Measurements from ENCODE around the gene ENOX1.

The ENOX1 gene

DNA sequence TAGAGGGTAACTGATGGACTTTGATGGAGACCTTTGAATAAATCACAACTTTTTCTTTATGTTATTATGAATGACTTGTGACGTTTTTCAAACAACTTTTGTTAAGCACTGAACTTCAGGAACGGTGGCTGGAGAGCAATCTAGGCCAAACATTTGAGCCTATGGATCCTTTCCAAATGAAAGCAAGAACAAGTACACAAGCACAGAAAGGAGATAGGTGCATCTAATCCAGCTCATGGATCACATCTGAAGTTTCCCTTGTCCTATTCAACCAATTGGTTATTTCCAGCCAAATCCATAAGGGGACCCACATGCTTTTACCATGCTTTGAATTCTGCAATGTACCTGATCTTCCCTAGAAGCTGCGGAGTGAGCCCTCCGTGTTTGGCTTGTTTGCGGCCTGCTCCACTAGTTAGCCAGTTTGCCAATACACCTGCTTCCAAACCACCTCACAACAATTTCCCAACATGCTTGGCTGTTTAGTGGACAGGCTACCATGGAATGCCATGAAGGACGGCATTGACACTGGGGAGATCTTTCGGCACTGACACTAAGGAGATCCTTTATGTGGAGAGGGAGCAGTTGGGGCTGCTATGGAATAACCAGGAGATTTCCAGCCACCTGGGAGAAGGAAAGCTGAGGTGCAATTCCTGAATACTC, 447.5 kb downstream of the ENOX1 start:
- DNase-seq: no peak

DNA sequence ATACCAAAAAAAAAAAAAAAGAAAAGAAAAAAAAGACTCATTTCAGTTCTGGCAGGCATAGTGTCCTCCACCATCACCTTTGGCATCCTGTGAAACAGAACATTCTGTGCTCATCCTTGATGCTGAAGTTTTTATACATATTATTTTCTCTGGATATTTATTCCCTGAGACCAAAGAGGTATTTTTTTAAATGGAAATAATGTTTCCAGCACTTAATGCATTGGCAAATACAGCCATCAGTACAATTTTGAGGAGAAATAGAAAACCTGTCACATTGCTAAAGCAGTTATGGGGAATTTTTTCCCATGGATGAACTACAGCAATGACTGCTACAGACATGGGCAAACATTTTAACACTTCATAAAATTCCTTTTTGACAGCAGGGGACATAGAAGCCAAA, 451.0 kb downstream of the ENOX1 start:
- no peak for DNase-seq

DNA sequence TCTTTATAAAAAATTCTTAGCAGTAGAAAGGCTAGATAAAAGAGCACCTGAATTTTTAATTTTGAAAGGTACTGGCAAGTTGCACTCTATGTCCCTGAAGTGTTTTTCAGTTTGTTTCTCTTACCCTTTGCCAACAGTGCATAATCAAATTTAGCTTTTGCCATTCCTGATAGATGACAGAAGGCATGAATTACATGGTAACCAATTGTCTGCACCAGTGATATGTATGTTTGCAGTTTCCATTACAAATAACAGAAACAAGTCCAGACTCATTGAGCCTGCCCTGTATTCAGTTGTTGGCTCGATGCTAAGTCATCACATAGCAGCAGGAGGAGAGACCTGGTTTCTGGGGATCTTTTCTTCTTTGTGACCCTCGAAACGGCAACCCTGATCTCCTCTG, 453.6 kb downstream of the ENOX1 start:
- DNase-seq: no peak

DNA sequence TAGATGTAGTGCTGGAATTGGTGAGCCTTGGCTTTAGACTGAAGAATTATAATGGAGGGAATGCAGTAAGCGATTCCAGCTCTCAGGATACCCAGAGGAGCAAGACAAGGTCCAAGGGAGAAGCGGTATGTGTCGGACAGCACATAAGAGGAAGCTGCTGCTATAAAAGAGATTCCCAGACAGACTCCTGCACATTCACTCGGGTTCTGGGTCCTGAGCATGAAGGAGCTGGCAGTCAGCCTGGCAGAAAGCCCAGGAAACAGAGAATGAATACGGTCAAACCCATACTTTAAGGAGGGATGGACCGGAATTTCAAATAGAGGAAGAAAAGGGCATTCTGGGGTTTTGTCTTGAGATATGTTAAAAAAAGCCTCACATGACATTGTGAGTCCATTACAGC, 455.1 kb downstream of the ENOX1 start:
- no peak for DNase-seq

DNA sequence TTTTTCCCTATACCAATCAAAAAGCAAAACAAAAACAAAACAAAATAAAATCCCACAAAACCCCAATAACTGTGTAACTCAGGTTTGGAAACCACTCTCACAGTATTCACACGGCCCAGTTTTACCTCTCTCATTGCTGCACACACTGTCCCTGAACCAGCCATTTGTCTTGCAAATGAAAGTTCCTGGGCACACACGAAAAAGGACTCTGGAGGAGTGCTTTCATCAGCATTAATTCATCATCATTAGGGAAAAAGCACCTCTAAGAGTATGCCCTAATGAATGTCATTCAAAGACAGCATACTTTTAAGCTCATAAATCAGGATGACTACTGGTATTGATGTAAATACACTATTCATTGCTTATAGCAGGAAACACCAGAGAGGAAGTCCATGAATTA, 457.1 kb downstream of the ENOX1 start:
- no peak for DNase-seq

DNA sequence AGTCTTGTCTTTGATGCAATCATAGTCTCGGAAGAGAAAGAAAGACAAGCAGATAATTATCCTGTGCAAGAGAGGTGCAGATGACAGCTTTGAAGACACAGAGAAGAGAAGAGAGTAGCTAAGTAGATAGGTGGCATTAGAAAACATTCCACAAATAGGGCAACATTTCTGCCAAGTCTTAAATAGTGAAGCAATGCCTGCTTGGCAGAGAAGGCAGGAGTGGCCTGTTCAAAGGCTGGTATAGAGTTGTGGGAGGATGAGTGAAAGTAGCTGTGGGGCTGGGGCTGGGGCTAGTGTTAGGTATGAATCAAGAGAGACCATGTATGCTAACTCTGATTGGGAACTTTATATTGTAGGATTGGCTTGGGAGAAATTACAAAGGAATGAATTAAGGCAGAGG, 457.9 kb downstream of the ENOX1 start:
- no peak for DNase-seq

DNA sequence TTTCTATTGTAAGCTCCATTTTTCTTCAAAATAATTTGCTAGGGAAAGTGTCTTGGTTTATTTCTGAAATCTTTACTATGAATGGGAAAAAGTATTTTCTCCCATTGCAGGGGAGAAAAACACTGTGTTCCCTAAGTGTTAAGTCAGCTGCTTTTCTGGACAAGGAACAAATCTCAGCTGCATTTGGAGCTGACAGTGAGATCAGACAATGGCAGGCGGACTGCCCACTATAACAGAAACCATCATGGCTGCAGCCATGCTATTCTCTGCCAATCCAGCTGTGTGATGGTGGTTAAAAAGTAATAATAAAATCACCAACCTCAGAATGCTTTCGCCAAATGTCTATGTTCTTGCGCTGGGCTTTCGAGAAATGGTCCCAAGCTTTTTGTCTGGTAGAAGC, 460.7 kb downstream of the ENOX1 start:
- DNase-seq: no peak

DNA sequence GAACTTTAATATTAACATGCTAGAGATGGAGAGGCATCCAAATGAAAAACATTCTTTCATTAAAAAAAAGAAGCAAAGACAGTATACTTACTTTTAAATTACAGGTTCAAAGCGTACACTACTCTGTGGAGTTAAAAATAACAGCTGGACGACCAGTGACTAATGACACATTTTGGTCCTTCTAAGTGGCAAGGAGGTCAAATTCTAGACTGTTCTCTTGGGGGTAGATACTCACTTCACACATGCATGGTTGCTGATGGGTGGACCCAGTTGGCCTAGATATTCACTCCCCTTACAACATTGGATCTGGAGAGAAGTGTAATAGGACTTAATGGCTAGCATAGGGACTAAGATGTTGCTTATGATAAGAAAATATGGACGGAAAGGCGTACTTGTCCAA, 461.1 kb downstream of the ENOX1 start:
- no peak for DNase-seq

DNA sequence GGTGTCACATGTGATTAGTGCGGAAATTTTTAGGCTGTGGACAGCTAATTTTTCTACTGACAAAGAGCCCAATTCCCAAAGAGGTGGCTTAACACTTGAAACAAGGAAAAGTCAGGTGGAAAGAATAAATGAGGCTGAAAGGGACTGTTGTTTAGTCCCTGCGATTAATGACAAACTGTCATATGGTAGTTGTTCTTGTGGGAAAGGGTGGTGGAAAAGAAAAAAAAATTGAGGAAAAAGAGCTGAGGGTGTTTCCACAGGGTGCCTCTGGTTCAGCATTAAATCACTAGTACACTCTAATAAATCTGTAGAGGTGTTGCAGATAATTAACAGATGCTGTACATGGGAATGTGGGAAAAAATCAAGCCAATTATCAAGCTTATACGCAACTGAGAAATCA, 462.6 kb downstream of the ENOX1 start:
- no peak for DNase-seq

DNA sequence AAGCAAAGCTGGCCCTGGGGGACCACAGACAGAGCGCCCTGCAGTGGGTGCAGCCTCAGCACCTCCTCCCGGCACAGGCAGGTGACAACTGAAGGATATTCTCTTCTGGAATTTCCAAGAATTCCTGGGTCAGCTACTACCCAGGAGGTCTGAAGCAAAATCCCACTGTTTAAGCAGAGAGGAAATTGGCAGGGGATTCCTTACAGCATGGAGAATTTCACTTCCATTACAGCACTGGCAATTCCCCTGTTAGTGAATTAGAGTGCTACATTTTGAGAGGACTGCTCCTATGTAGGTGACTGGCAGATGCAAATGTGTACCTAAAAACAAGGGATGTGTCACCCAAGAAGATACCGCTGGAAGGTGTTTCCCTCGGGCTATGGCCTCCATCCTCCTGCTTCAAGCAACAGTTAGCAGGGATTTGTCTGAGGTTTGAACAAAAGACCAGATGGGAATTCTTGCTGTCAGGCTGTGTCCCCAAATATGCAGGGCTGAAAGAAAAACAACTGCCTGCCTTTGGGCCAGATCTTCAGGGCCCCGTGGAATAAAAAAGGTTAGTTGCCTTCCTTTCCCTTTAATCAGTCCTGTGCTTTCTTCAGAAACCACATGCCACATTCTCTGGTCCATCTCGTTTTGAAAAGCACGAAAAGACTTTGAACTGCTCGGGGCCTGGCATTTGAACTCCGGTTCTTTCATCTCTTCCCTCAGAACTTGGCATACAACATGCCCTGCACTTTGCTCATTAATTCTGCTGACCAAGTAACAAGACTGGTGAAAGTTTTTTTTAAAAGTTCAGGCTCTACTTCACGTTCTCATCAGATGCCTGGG, 466.9 kb downstream of the ENOX1 start:
- DNase-seq: no peak

DNA sequence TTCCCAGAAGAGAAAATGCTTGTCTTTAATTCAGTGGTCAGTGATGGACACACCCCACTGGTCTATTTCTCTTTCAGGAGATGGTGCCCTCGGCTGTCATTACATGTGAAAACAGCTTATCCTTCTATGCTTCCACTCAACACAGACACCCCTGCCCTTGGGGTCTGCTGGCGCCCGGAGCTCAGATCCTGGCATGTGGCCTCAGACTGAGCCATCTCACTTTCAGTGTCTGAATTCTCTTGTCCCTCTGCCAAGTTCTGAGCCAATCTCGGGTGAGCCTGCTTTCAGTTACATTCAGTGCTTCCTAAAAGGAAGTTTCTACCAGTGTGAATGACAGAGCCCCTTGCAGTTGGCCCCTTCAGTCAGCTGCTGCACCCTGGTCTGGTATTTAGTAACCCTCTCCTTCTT, 469.8 kb downstream of the ENOX1 start:
- DNase-seq: no peak

DNA sequence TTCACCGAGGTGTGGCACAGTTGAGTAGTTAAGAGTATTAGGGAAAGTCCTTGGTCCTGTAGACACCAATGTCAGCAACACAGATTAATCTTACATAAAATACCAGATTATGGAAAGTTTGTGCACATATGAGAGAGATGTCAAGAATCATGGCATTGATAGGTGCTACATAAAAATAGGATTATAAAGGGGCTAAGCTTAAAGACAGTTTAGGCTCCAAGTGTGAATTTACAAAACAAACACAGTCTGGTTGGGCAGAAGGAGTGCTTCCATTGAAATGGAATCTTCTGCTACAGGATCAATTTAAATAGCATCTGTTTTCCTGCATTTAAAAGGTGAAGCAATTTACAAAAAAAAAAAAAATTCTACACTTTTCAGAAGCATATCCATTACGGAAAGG, 470.5 kb downstream of the ENOX1 start:
- DNase-seq: no peak

DNA sequence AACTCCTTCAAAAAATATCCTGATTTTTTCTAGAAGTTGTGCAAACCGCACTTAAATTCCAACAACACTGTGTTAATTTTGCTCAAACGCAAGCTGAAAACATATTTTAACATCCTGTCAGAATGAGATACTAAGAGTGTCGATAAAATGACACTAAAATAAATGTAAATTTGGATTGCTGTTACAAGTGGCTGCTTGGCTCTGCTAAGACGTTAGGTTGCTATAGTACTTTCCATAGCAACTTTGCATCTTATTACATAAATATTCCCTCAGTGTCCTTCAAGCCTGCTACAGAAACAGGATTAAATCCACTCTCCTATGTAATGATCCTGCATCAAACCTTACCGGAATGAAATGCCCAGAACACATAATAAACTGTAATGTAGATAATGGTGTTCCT, 471.2 kb downstream of the ENOX1 start:
- no peak for DNase-seq

DNA sequence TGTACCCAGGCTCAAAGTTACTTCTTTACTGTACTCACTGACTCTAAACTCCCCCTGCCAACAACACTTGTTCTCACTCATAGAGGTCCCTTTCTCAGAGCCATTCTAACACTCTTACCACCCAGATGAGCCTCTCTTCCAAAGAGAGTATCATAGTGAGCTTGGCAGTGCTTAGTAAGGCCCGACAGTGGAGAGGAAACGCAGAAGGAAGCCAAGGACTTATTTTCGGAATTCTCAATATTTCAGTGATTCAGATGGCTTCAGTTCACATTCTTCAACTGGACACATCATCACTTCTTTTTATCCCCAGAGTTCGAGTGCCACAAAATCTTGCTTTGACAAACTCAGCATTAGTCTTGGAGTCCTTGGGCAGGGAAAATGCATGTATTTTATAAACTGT, 477.5 kb downstream of the ENOX1 start:
- DNase-seq: no peak

DNA sequence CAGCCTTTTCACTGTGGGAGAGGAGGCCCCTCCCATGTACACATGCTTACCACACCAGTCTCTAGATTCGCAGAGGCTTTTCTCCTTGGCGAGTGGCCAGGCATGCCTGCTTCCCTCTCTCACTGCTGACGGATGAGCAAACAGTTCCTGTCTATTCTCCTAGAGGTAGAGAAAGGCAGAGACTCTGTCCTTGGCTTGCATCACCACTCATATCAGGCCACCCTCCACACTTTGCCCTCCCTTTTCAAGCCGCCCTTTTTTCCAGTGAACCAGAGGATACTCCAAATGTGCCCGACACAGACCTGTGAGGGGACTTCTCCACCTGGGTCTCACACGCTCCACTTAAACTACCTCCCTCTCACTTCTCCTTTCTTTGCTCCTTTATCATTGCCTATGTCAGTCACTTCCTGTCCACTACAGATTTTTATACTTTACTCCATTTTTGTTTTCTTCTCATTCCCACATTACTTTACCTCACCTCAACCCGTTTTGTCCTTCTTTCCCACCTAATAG, 478.8 kb downstream of the ENOX1 start:
- no peak for DNase-seq

DNA sequence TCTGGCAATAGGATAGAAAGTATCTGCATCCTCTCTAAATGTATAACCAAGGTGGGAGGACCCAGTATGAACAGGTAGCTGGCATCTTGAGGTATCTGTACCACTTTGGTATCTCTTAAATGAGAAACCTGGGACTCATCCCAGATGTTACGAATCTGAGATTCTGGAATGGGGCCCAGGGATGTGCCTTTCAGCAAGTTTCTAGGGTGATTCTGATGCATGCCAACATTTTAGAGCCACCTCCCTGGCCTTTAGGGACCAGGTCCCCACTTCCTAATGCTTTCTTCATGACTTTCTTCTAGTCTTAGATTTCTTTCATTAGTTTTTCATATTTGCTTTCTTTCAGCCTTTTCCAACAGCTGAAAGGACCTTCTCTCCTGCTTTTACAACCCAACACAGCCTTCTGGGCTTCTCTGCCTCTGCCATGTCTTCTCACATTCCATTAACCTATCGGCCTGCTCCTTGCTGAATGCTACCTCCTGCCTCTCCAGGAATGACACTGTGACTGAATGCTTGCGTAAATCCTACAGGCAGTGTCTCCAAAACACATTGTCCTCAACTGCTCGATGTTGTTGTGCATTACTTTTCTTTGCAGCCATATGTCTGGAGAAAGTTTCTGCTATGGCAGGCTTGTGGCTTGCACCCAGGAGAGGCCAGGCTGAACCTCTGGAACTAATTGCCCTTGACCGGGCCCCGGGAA, 479.4 kb downstream of the ENOX1 start:
- no peak for DNase-seq

DNA sequence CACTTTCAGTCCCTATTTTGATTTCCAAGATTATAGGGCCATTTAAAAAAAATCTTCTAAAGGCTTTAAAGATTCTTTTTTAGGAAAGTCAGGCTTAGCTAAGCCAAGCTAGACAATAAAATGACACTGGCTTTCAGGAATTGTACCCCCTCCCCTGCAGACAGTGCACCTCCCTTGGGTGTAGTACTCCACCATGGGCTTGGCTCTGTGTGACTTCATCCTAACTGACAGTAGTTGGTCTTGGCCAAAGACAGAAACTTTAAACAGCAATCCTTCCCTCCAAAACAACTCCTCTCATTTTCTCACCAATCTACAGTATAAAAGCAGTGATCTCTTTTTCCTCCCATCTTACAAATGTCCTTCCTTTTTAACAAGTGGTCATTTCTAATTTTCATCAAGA, 480.4 kb downstream of the ENOX1 start:
- DNase-seq: no peak

DNA sequence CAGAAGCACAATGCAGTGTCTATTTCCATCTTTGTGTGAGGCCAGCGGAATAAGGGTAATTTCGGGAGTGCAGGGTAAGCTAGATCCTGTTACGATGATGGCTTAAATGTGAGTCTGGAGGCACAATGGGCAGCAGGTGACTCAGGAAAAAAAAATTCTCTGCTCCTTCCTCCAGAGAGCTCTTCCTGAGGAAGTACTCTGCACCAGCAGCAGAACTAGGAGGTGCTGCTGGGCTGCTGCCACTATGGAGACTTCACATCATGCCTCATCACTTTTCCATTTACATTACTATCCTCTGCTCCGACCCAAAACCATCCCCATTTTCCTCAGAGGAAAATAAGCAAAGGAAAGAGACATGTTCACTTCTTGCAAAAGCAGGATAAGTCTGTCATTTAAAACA, 481.4 kb downstream of the ENOX1 start:
- DNase-seq: no peak

DNA sequence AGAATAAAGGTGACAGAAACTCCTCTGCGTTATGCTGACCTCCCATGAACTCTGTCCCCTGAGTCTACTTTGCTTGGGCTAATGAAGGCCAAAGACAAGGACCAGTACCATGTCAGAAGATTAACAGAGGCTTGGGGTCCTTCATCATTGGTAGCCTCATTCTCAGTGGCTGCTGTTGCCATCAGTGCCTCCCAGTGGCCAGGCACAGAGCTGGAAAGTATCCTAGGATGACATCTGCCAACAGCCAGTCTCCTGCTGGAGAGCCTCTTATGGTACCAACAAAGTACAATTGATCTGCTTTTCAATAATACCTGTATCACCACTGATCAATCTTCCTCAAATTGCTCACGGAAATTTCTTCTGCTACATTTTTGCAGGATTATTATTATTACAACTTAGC, 481.8 kb downstream of the ENOX1 start:
- DNase-seq: no peak

DNA sequence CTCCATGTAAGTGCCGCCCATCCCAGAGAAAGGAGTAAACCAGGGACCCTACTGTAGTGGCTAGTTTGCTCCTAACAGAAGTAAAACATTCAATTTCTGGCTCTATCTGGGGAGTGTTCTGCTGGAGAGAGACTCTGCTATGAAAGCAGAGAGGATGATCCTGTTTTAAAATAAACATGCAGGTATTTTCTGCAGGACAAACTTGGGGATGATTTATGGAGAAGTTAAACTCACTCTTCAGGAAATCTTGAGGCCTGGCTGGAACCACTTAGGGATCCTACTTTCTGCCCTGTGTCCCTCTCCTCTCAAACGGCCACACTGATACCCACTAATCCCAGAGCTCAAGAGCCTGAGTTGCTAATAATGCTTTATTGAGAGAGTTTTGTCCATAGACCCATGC, 482.3 kb downstream of the ENOX1 start:
- no peak for DNase-seq

DNA sequence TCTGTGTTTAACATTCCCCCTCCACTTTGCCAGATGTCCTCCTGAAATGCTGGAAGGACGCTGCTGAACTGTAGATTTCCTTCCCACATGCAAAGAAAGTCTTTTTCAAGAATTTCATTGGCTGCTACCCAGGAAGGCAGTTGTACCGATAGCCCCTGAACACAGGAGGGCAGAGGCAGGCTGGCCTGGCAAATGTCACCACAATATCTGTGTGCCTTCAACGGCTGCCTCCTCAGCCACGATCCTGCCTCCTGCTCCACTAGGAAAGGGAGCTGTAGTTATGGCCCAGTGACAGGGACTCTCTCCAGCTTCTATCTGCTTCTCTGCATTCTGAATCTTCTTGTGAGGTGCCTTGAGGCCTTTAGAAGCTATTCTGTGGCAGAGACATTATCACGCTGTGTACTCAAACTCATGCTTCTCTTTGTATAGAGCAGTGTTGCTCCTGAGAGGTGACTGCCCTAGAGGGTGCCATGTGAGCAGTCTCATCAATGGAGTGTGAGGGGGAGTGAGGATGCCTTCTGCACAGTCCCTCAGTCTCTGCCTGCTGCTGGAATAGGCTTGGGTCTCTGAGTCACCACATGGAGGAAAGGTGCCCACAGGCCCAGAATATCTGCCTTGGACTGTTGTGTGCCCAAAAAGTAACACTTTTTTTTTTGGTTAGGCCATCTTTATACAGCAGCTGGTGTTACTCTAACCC, 483.6 kb downstream of the ENOX1 start:
- no peak for DNase-seq

DNA sequence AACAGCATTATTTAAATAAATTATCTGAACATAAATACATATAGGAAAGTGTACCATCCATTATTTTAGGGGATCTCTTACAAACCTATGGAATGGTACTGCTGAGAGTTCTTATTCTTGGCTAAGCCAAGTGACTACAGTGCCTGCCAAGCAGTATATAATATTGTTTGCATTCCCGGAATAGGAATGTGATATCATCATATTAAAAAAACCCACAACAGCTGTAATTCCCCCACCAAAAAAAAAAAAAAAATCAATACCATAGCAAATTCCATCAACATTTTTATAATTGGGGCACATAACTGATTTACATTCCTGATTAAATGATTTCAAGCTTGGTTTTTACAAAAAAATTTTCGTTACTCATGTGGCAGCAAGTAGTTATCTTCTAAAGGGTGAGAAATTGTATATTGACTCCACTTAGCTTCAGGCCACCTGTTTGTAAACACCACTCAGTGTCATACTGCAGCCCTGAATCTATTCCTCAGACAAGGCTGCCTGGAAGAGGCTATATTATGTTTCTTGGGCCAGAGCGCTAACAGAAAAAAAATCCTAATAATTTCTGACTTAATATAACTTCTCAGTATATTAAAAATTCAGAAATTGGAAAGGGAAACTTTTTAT, 485.3 kb downstream of the ENOX1 start:
- no peak for DNase-seq

DNA sequence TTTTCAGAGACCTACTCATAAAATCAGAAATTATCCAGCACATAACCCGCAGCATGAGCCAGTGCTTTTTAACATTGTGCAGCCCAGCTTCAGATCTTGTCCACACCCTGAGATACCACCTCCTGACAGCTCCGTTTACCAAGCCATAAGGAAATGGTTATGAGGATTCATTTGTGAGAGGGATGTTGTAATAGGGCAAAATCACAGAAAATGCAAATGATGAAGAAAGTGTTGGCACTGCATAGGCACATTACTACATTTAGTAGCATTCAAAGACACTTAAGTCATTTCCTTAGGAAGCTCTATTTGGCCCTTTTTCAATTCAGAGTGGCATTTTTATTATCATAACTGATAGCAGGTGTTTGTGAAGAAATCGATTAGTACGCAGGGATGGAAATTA, 485.9 kb downstream of the ENOX1 start:
- no peak for DNase-seq

All from activated CD4-positive, alpha-beta T cell treated with anti-CD3 and anti-CD28 coated beads, Interleukin-2, amount 50 U/mL, for 1 hour (primary cell).